GM18867 (cell line): ENCODE data around the gene TIMP2.

Source experiments
- ATAC-seq: cut with Tn5 transposase; IDR thresholded peaks from one replicate; pipeline ENCODE4 v1.9.1; 2021; ENCODE audit warnings: mild to moderate bottlenecking, moderate library complexity; ENCODE audit not compliant: unreplicated experiment

The TIMP2 gene

DNA sequence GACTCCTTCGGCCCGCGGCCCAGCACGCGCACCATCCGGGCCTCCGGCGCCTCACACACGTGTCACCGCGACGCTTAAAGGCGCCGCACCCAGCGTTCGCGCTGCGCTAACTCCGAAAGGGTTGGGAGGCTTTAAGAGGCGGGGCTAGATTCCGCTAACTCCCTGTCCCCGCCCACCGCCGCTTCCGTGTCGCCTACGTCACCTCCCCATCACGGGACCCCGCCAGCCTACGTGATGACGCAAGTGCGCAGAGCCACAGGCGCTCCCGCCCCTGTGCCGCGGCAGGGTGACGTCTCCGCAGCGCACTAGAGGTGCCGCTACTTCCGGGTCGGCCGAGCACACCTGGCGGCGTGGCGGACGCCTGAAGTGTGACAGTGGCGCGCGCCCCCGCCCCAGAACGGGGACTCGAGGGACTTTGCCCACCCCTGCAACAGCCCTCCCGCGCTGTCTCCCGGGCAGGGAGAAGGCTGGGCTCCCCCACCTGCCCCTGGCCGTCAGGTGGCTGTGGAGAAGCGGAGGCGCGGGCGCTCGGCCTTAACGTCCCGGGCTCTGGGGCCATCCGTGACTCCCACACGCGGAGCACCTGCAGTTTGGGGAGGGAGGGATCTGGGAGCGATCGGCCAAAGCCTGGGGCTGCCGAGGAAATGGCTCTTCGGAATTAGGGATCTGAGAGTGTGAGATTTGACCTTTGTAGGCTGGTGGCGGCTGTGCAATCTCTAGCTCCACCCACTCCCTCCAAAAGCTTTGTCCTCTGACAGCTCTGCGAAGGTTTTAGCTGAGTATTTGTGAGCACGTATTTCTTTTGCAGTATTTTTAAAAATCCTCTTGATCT is 84.2 kb downstream of the TIMP2 start, which contains the start of gene USP36:
Gene USP36 (minus strand): TSS at position 35 of the 832 bp plus-strand sequence. CDS start 4,451 bp downstream, outside the sequence.
- peak; percentile 86 for ATAC-seq

DNA sequence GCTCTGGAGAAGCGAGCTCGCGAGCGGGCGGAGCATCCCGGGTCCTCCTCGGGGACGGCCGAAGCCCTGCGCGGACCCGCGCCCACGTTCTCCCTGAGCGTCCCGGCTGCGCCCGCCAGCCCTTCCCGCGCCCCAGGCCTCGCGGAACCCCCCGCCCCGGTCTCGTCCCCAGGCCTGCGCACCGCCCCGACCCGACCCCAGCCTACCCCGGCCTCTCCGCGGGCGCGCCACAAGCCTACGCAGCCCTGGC is 84.7 kb downstream of the TIMP2 start:
- ATAC-seq: no peak

DNA sequence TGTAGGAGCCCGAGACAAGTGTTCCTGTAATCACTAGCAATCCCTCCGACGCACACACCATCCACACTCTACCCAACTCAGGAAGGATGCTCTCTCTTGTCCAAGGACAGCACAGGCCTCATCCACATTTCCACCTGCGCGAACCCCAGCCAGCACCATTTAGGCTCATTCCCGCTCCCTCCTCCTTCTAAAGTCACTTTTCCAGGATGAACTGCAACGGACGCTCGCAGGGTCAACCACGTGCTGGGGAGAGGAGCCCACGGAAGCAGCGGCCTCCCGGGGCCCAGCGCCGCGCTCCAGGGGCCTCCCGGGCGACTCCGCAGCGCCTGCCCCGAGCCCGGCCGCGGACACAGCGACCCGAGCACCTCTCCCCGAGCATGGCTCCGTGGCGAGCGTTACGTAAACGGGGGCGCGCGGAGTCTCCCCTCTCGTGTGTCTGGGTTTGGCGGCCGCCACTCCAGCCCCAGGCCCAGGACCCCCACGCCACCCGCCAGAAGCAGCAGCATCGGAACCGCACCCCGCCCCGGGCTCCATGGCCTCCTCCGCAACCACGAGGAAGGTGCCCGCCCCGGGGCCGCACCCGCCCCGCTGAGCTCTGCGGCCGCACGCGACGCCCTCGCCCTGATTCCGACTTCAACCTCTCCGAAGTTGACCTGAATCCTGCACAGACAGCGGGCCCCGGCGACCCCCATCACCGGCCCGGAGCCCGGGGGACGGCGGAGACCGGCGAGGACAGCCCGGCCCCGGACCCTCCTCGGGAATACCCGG is 85.2 kb downstream of the TIMP2 start:
- peak; percentile 24 for ATAC-seq

DNA sequence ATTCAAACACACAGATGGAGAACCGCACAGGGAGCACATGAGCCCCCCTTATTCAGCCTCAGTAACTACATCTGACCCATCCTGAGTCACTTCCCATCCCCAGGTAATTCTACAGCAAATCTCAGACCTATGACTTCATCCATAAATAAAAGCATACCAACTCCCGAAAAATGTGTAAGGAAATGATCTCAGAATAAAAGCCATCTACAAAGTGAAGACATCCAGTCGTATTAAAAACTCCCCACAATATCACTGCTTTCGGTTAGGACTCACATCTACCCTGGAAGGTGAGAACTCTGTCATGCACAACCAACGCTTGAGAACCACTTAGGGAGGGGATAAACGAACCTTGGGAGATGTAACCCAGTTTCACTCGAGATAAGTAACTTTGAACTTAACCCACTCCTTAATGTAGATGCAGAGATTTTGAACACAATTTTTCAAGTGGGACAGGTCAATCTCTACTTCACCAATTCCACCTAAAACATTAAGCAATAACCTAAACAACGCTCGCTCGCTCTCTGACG is 85.9 kb downstream of the TIMP2 start:
- ATAC-seq: no peak

- no peak for ATAC-seq
These were observed 86.6 kb downstream of the TIMP2 start for GRCh38 chr17:78838574-78839005.

- no peak for ATAC-seq
These were observed 88.7 kb downstream of the TIMP2 start for GRCh38 chr17:78836420-78837021.

- no peak for ATAC-seq
These were observed 90.6 kb downstream of the TIMP2 start for GRCh38 chr17:78834571-78834970.

DNA sequence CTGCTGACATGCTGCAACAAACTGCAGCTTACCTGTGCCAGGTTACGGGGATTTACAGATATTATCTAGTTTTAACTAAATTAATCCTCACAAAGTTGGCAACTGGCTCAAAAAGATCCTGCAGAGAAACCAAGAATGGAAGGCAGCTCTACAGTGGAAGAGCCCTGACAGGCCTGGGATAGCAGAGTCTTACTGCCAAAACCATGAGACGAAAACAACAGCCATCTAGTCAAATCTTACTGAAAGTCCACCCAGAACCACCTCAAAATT is 92.7 kb downstream of the TIMP2 start:
- ATAC-seq: no peak

DNA sequence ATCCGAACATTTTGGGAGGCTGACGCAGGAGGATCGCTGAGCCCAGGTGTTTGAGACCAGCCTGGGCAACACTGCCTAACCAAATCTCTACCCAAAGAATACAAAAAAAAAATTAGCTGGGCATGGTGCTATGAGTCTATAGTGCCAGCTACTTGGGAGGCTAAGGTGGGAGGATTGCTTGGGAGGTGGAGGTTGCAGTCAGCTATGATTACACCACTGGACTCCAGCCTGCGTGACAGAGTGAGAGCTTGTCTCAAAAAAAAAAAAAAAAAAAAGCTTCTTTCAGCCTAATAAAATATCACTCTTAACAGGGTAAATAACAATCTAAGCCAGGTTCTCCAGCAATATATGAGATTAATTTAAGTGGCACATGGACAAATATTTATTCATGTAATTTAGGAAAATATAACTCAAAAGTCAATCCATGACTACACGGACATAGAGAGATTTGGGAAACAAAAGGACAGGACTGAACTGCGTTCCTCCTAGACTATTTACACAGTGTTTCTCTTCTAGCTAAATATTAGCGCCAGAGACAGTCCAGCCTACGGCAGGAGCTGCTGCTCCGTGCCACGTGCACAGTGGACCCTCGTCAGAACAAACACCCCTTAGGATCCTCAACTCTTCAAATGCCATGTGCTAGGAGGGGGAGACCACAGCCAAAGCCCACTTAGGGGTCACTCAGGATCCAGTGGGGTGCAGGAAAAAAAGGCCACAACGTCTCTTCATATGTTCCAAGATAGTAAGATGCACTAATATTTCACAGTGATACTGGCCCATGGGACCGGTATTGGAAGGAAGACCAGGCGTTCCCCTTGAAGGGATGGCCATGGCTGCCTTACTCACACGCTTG is 93.3 kb downstream of the TIMP2 start:
- ATAC-seq: no peak

DNA sequence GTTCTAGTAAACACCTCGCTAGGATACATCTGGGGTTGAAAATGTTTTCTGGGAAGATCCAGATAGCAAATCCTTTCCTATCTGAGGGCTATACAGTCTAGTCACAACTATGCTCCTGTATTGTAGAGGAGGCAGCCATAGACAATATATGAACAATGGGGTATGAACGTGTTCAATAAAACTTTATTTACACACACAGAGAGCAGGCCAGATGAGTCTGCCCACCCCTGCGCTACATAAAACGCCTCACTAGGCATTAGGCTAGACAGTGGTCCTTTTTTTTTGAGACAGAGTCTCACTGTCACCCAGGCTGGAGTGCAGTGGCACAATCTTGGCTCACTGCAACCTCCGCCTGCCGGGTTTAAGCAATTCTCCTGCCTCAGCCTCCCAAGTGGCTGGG is 95.7 kb downstream of the TIMP2 start:
- ATAC-seq: no peak

DNA sequence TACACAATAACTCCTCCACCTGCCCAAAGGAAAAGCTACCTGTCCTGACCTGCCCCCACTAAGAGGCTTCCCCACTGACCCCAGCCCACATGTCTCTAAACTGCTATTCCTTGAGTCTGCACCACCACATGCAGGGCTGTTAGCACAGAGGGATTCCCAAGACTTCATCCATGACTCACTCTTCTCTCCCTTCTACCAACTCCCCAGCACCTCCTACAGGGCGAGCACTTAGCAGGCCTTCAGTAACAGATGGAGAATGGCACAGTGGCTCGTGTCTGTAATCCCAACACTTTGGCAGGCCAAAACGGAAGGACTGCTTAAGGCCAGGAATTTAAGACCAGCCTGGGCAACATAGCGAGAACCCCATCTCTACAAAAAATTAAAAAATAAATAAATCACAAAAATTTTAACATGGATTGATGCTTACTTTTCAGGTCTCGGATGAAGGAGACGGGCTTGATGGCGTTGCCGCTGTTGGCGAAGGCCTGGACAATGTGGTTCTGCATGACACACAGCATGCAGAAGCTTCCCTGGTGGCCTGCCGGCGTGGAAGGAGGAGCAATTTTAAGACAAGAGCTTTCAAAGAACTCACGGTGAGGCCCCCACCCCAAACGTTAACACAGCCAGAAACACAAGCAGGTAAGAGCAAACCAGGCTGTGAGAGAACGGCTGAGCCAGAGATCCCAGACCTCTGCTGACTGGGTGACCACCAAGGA is 96.6 kb downstream of the TIMP2 start:
- ATAC-seq: no peak

DNA sequence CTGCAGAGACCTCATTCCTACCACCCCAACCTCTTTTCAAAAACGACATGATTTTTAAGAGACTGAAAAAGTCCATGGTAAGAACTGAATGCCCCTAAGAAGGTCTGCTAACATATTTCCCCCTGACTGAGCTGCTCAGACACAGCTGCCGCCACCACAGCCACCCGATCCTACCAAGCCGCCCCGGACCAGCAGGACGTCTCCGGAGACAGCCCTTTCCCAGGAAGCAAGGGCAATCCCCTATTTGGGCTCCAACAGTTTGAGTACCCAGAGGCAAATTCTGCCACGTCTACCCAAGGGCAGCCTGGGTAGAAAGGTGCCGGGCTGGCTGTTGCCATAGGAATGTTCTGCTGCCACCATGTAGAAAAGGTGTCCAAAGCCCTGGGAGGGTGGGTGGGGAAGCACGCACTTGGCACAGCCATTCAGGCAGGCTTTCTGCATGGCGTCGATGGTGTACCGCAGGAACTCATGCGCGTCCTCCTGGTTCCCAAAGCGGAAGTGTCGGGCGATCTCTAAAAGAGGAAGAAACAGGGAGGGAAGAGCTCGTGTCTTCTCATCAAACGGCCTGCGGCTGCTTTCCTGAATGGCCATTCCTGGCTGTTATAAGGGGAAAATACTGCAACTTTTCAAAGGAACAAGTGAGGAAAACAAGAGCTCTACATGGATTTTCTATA is 98.2 kb downstream of the TIMP2 start:
- ATAC-seq: no peak

DNA sequence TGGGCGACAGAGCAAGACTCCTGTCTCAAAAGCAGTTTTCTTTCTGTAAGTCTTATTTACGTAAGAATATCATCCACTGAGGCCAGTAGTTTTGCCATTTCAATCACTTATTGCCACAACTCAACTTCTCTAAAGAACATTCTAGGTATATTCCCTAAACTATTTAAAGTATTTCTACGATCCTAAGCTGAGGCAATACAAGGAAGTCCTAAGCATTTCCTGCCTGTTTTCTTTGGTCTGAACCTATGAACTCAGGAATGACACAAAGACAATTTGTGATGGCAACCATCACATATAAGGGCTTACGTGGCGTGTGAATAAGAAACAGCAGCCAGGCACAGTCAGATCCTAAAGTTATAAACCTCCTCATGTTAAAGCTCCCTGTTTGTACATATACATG is 98.8 kb downstream of the TIMP2 start:
- ATAC-seq: no peak

DNA sequence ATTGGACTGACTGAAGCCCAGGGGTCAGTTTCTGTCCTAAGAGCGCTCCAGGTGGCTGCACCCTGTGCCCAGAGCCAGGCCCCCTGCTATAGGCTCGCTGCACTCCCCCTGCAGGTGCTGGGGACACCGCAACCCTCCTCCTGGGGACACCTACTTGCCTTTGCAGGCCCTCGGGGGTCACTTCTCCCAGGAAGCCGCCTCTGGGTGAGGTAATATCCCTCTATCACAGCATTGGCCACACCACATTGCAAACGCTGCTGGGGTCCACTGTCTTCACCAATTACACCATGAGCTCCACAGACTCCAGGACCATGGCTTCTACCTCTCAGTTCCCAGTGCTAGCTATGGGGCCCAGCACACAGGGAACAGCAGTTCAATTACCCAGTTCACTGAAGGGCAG is 99.5 kb downstream of the TIMP2 start:
- ATAC-seq: no peak

DNA sequence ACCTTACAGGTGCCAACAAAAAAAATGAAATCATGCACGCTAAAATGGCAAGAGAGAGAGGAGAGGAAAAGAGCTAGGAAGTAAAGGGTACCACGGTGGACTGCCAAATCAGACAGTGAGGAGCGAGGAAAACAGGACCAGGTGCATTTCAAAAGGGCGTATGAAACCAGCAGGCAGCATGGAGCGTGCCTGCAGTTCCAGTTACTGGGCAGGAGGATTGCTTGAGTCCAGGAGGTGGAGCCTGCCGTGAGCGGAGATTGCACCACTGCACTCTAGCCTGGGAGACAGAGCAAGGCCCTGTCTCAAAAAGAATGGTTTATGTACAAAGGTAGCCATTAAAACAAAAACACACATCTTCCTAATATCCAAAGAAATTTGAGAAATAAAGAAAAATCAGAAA is 100.9 kb downstream of the TIMP2 start:
- no peak for ATAC-seq

DNA sequence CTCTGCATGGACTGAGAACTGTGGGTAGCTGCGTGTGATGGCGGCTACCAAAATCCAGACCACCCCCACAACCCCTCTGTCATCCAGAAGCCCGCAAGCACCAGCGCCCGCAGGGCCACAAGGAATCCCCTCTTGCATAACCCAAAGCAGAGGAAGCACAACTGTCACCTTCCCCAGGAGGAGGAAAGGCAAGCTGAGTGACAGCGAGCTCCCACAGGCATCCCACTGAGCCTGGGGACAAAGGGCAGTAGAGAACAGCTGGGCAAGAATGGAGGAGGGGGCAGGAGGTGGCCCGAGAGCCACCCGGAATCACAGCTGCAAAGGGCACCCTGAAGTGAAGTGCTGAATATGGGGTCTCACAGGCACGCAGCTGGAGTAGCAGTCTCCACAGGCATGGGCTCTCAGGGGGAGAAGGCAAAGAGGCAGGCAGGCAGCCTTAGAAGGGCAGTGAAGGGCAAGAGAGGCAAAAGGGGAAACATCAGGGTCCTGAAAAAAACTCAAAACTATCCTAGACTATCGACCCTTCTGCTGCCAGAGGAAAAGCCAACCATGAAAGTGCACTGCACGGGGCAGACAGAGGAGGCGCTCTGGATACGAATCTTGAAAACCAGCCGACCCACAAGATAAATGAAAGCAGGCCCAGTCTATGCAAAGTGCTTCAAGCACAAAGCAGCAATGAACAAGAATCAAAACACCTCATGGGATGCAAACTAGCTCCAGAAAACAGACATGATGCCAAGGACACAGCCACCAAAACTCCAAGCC is 101.7 kb downstream of the TIMP2 start:
- ATAC-seq: no peak

GRCh38 chr17:78822552-78822951 is 102.6 kb downstream of the TIMP2 start:
- no peak for ATAC-seq

GRCh38 chr17:78821961-78822360 is 103.2 kb downstream of the TIMP2 start:
- no peak for ATAC-seq

- ATAC-seq: no peak
These were observed 104.3 kb downstream of the TIMP2 start for GRCh38 chr17:78820841-78821240.
